Left ventricle myocardium inferior (tissue), 1 donor: ENCODE data around the gene FGF7. TPM values are rescaled to one million over a fixed set of nuclear protein-coding genes. Genes with fewer than 3 reads are reported as not detected.

ENCODE experiments used
- DNase-seq: peaks from one replicate; pipeline ENCODE4 v3.0.0-alpha.2; 2020
- H3K27ac ChIP-seq: fragments of 200-600 bp; replicated peaks from 2 replicates; pipeline ENCODE4 v1.8.0; 2021
- H3K27me3 ChIP-seq: fragments of 200-600 bp; 2 replicates; pipeline ENCODE4 v1.8.0; 2021; ENCODE audit warnings: low read depth
- H3K36me3 ChIP-seq: fragments of 200-600 bp; 2 replicates; pipeline ENCODE4 v1.8.0; 2021
- H3K4me1 ChIP-seq: fragments of 200-600 bp; 2 replicates; pipeline ENCODE4 v1.8.0; 2021
- H3K4me3 ChIP-seq: fragments of 200-600 bp; 2 replicates; pipeline ENCODE4 v1.8.0; 2021; ENCODE audit warnings: mild to moderate bottlenecking, moderate library complexity
- H3K9me3 ChIP-seq: fragments of 200-600 bp; replicated peaks from 2 replicates; pipeline ENCODE4 v1.8.0; 2021
- CTCF ChIP-seq: fragments of 200-600 bp; IDR thresholded peaks from 2 replicates; pipeline ENCODE4 v1.8.0; 2021; ENCODE audit warnings: antibody characterized with exemption, mild to moderate bottlenecking, borderline replicate concordance
- intact Hi-C: fragments of 100-400 bp; cut with micrococcal nuclease; formaldehyde crosslinking; loops from one replicate; pipeline ENCODE4 v1.11.0; 2022
- total RNA-seq: library from RNA; stranded (reverse); fragmentation: NEBNext Ultra II Directional; extraction: Animal tissue kit (Norgen Biotek cat#: 25700); gene quantifications from one replicate; pipeline ENCODE4 v1.2.1, GENCODE V29; 2021
- donor health status: DM: no; HTN: yes; CAD: no; lungs with severe emphysema.

FGF7 gene
- total RNA-seq, 1 donor from 2014 or later, result 34.1 TPM

- Histone ChIP-seq H3K27ac (no peak overlapping the region), H3K36me3 (no peaks in the 10 kb centered on the region), H3K27me3 (no peaks in the 10 kb centered on the region), H3K4me3 (no peak overlapping the region), H3K4me1 (peaks cover 10% of the 10 kb centered on the region), H3K9me3 (peaks cover 7% of the 10 kb centered on the region)
- intact Hi-C loops, result no loop called here
- DNase-seq, result no peak
- TF ChIP-seq CTCF, result no peak
Measured at GRCh38 chr15:49418811-49419210, 4.2 kb upstream of the FGF7 start.

GRCh38 chr15:49421991-49422390 is 1.1 kb upstream of the FGF7 start:
- Histone ChIP-seq H3K4me1 (peaks cover 10% of the 10 kb centered on the region), H3K4me3 (peak overlapping the region; percentile 67), H3K27ac (peak overlapping the region; percentile 81), H3K27me3 (no peaks in the 10 kb centered on the region), H3K36me3 (no peaks in the 10 kb centered on the region), H3K9me3 (peaks cover 4% of the 10 kb centered on the region)
- peak; percentile 87 for TF ChIP-seq CTCF
- peak; percentile 30 for DNase-seq
- intact Hi-C loops, result loop anchor here (5.0 kb wide), 2 partner anchors 190 to 560 kb away; no protein-coding TSS in a partner anchor

DNA sequence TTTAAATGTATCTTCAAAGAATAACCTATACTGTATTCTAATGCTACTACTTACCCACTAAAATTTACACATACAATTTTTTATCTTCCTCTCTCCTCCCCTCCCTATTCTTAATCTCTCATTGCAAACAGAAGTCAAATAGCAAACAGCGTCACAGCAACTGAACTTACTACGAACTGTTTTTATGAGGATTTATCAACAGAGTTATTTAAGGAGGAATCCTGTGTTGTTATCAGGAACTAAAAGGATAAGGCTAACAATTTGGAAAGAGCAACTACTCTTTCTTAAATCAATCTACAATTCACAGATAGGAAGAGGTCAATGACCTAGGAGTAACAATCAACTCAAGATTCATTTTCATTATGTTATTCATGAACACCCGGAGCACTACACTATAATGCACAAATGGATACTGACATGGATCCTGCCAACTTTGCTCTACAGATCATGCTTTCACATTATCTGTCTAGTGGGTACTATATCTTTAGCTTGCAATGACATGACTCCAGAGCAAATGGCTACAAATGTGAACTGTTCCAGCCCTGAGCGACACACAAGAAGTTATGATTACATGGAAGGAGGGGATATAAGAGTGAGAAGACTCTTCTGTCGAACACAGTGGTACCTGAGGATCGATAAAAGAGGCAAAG is 984 bp downstream of the FGF7 start:
- Histone ChIP-seq H3K36me3 (no peaks in the 10 kb centered on the region), H3K4me3 (peak overlapping the region; percentile 67), H3K27me3 (no peaks in the 10 kb centered on the region), H3K9me3 (no peaks in the 10 kb centered on the region), H3K27ac (peak overlapping the region; percentile 81), H3K4me1 (peaks cover 12% of the 10 kb centered on the region)
- intact Hi-C loops, result loop anchor here (5.0 kb wide), 2 partner anchors 192 to 562 kb away; no protein-coding TSS in a partner anchor
- no peak for DNase-seq
- no peak for TF ChIP-seq CTCF

- DNase-seq, result no peak
- intact Hi-C loops, result loop anchor here (5.0 kb wide), 2 partner anchors 193 to 563 kb away; no protein-coding TSS in a partner anchor
- Histone ChIP-seq H3K27me3 (no peaks in the 10 kb centered on the region), H3K9me3 (no peaks in the 10 kb centered on the region), H3K27ac (peak overlapping the region; percentile 81), H3K36me3 (no peaks in the 10 kb centered on the region), H3K4me3 (peak overlapping the region; percentile 67), H3K4me1 (peaks cover 21% of the 10 kb centered on the region)
- TF ChIP-seq CTCF, result no peak
Measured at GRCh38 chr15:49424954-49425353, 1.9 kb downstream of the FGF7 start.

DNA sequence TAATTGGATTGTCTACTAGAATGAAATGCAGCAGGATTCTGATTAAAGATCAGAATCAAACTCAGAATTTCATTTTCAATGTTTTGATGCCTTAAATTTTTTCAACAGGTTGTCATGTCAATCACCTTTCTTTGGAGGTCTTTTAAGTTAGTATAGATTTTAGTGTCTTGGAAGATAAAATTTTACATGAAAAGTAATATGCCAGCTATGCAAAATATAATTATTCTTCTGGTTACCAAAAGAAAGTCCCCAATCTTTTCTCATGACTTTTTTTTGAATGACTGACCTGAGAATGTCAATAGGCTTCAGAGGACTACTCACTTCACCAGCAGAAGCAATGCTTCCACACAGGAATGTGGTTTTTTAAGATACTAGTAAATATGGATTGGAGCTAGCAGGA is 4.3 kb downstream of the FGF7 start:
- Histone ChIP-seq H3K4me1 (peaks cover 36% of the 10 kb centered on the region), H3K9me3 (no peaks in the 10 kb centered on the region), H3K27ac (peak overlapping the region; percentile 81), H3K36me3 (no peaks in the 10 kb centered on the region), H3K27me3 (no peaks in the 10 kb centered on the region), H3K4me3 (peak overlapping the region; percentile 67)
- intact Hi-C loops, result no loop called here
- no peak for TF ChIP-seq CTCF
- no peak for DNase-seq
